Subcutaneous abdominal adipose tissue (tissue), 5 donors: Measurements from ENCODE around the gene NEDD4L.

Experiments
- H3K27ac ChIP-seq: one replicate; pipeline ENCODE4 v1.7.0; 2013; ENCODE audit warnings: low read depth, mild to moderate bottlenecking, inconsistent platforms, low read length, moderate library complexity
- H3K27me3 ChIP-seq, 5 donors: one replicate each; pipeline ENCODE4 v1.7.0; 2013; ENCODE audit warnings: low read length in 5 of 5, inconsistent platforms in 1 of 5; ENCODE audit not compliant: control insufficient read depth in 5 of 5, insufficient read depth in 4 of 5
- H3K36me3 ChIP-seq, 5 donors: one replicate each; pipeline ENCODE4 v1.7.0; 2013; ENCODE audit warnings: low read length in 5 of 5; ENCODE audit not compliant: control insufficient read depth in 5 of 5, insufficient read depth in 5 of 5
- H3K4me1 ChIP-seq, 5 donors: one replicate each; pipeline ENCODE4 v1.7.0; 2013; ENCODE audit warnings: low read length in 5 of 5, mild to moderate bottlenecking in 3 of 5, moderate library complexity in 1 of 5; ENCODE audit not compliant: control insufficient read depth in 5 of 5, insufficient read depth in 5 of 5
- H3K4me3 ChIP-seq, 5 donors: one replicate each; pipeline ENCODE4 v1.7.0; 2013; ENCODE audit warnings: low read length in 5 of 5, low read depth in 1 of 5
- H3K9ac ChIP-seq, 5 donors: one replicate each; pipeline ENCODE4 v1.7.0; 2013; ENCODE audit warnings: low read length in 5 of 5, mild to moderate bottlenecking in 4 of 5, moderate library complexity in 3 of 5
- H3K9me3 ChIP-seq, 5 donors: one replicate each; pipeline ENCODE4 v1.7.0; 2013; ENCODE audit warnings: low read length in 5 of 5; ENCODE audit not compliant: control insufficient read depth in 5 of 5
- donor health status: healthy.
- donor health status: healthy.
- donor health status: healthy.
- donor health status: healthy.
- donor health status: healthy.

The NEDD4L gene

GRCh38 chr18:58309099-58309498 lies 265.1 kb downstream of the NEDD4L start:
- Histone ChIP-seq H3K27me3 (no peaks in the 10 kb centered on the region), H3K36me3 (no peaks in the 10 kb centered on the region), H3K9ac (no peak overlapping the region), H3K27ac (no peak overlapping the region), H3K4me1 (peaks cover 2 to 12% (median 6%) of the 10 kb centered on the region in 5 donors), H3K9me3 (peaks cover 0 to 16% (median 0%) of the 10 kb centered on the region in 5 donors), H3K4me3 (no peak overlapping the region)

DNA sequence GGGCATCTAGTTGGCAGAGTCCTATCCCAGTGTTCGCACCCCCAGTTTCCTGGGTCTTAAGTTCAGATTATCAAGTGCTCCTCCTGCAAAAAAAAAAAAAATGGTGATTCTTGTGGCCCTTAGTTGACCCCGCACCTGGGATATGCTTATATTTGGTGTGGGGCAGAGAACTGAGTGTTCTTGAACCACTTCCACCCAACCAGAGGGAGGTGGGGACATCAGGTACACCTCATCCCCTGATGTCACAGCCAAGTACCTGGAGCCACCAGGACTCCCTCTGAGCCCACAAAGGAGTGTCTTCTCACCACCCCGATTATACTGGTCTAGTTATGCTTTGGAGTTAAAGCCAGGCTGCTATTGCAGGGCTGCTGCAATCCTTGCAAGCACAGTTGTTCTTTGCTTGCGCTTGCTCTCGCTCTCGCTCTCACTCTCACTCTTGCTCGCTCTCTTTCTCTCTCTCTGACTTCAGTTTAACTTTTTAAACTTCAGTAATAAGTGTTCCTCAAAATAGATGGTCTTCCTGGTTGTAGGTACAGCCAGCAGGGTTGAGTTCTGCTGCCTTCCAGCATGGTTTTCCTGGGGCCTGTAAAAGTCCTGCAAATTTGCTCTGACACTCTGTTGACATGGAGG lies 265.7 kb downstream of the NEDD4L start:
- no peak overlapping the region for H3K4me3 ChIP-seq
- peaks cover 0 to 16% (median 0%) of the 10 kb centered on the region in 5 donors for H3K9me3 ChIP-seq
- no peak overlapping the region for H3K9ac ChIP-seq
- H3K27me3 ChIP-seq = no peaks in the 10 kb centered on the region
- H3K27ac ChIP-seq = no peak overlapping the region
- H3K36me3 ChIP-seq = no peaks in the 10 kb centered on the region
- peaks cover 4 to 15% (median 9%) of the 10 kb centered on the region in 5 donors for H3K4me1 ChIP-seq

GRCh38 chr18:58310517-58310916 lies 266.5 kb downstream of the NEDD4L start:
- Histone ChIP-seq H3K36me3 (no peaks in the 10 kb centered on the region), H3K9ac (no peak overlapping the region), H3K27me3 (no peaks in the 10 kb centered on the region), H3K27ac (no peak overlapping the region), H3K4me3 (no peak overlapping the region), H3K4me1 (peaks cover 4 to 23% (median 16%) of the 10 kb centered on the region in 5 donors), H3K9me3 (peaks cover 0 to 9% (median 0%) of the 10 kb centered on the region in 5 donors)

- no peak overlapping the region for H3K9ac ChIP-seq
- no peaks in the 10 kb centered on the region for H3K36me3 ChIP-seq
- H3K4me1 ChIP-seq = peaks cover 4 to 28% (median 24%) of the 10 kb centered on the region in 5 donors
- H3K9me3 ChIP-seq = peaks cover 0 to under 1% (median 0%) of the 10 kb centered on the region in 5 donors
- H3K27ac ChIP-seq = no peak overlapping the region
- no peak overlapping the region for H3K4me3 ChIP-seq
- no peaks in the 10 kb centered on the region for H3K27me3 ChIP-seq
Observed at GRCh38 chr18:58311390-58311789, 267.4 kb downstream of the NEDD4L start.

DNA sequence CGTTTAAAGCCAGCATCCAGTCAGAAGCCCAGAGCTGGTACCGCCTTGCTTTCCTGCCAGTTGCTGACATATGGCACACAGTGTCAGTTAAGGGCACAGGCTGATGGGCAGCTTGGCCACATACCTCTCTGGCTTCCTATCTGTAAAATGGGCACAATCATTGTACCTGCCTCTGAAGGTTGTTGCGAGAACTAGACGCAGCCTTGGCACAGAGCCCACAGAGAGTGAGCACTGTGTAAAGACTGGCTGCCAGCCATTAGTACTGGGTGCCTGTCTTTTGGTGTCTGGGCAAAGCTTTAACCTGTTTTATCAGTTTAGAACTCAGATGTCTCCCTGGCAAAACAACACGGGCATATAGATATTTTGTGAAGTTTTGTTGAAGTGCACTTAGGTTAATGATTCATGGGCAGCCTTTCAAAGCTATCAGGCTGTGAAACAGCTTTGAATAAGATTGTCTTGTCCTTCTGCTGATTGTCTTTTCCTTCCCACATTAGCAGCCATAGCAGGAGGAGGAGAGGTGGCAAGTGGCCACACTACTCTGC lies 269.5 kb downstream of the NEDD4L start:
- Histone ChIP-seq H3K4me3 (no peak overlapping the region), H3K9me3 (no peaks in the 10 kb centered on the region), H3K4me1 (peaks cover 4 to 37% (median 26%) of the 10 kb centered on the region in 5 donors), H3K36me3 (no peaks in the 10 kb centered on the region), H3K27me3 (no peaks in the 10 kb centered on the region), H3K9ac (peak overlapping the region in 1 of 5 donors; percentile 15), H3K27ac (peak overlapping the region; percentile 27)

DNA sequence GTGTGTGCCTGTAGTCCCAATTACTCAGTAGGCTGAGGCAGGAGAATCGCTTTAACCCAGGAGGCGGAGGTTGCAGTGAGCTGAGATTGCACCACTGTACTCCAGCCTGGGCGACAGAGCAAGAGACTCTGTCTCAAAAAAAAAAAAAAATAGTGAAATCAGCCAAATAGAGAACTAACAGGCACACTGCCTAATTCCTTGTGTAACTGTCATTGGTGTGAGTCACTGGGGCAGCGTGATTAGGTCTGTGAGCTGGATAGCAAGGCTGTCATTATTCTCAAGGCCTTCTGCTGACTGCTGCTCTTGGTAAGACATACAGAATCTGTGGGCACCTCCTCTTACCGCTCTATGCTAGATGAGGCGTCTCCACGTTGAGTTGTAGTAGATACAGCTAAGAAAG lies 270.3 kb downstream of the NEDD4L start:
- peaks cover 4 to 37% (median 24%) of the 10 kb centered on the region in 5 donors for H3K4me1 ChIP-seq
- no peak overlapping the region for H3K4me3 ChIP-seq
- H3K27me3 ChIP-seq = no peaks in the 10 kb centered on the region
- H3K9me3 ChIP-seq = no peaks in the 10 kb centered on the region
- H3K9ac ChIP-seq = no peak overlapping the region
- no peaks in the 10 kb centered on the region for H3K36me3 ChIP-seq
- peak overlapping the region; percentile 82 for H3K27ac ChIP-seq

DNA sequence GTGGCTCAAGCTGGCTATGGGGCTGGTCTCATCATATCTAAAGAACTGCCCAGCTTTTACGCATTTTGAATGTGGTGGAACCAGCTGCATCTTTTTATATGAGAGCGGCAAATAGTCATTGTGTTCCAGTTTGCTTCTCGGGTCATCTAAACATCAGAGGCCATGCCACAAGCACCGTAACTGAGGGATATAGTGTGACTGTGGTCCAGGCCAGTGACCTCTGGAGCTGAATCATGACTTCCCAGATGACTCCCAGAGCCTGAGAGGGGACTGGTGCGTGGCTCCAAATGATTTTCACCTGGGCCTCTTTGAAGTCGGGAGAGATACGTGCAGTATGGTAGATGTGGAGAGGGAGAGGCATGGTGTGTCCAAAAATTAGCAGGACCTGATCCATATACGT lies 271.0 kb downstream of the NEDD4L start:
- Histone ChIP-seq H3K36me3 (no peaks in the 10 kb centered on the region), H3K27ac (peak overlapping the region; percentile 82), H3K4me1 (peaks cover 4 to 37% (median 24%) of the 10 kb centered on the region in 5 donors), H3K4me3 (no peak overlapping the region), H3K27me3 (no peaks in the 10 kb centered on the region), H3K9me3 (no peaks in the 10 kb centered on the region), H3K9ac (peak overlapping the region in 2 of 5 donors; percentile 19 to 69)

GRCh38 chr18:58315739-58316215 lies 271.8 kb downstream of the NEDD4L start:
- Histone ChIP-seq H3K27me3 (no peaks in the 10 kb centered on the region), H3K4me1 (peaks cover 4 to 37% (median 24%) of the 10 kb centered on the region in 5 donors), H3K9ac (peak overlapping the region in 1 of 5 donors; percentile 22), H3K9me3 (no peaks in the 10 kb centered on the region), H3K27ac (peak overlapping the region; percentile 82), H3K36me3 (no peaks in the 10 kb centered on the region), H3K4me3 (no peak overlapping the region)

- Histone ChIP-seq H3K9me3 (no peaks in the 10 kb centered on the region), H3K27ac (peak overlapping the region; percentile 82), H3K4me3 (no peak overlapping the region), H3K9ac (no peak overlapping the region), H3K4me1 (peaks cover 11 to 43% (median 29%) of the 10 kb centered on the region in 5 donors), H3K36me3 (no peaks in the 10 kb centered on the region), H3K27me3 (no peaks in the 10 kb centered on the region)
Observed at GRCh38 chr18:58316396-58317342, 272.6 kb downstream of the NEDD4L start.
